ENCODE results near the gene FGF10. TPM values are rescaled to one million over a fixed set of nuclear protein-coding genes. Genes with fewer than 3 reads are reported as not detected.

The FGF10 gene
- polyA plus RNA-seq, 3 donors, result not detected

GRCh38 chr5:44257221-44257620, 132.0 kb downstream of the FGF10 start:
- H3K27ac Mint-ChIP-seq, result no peak overlapping the region
- DNase-seq, result no peak
- H3K4me2 ChIP-seq (replicated peaks; ENCODE audit: extremely low read depth, low read length, poor library complexity, severe bottlenecking), result no peak overlapping the region
- no peak overlapping the region for H3K4me3 ChIP-seq (replicated peaks in 1 of 3; ENCODE audit: low read depth in 2 of 3, low read length in 3 of 3)
- H3K4me1 Mint-ChIP-seq, result no peaks in the 10 kb centered on the region
- H3K4me3 Mint-ChIP-seq, result no peak overlapping the region
- no peaks in the 10 kb centered on the region for H3K36me3 Mint-ChIP-seq
- no peak overlapping the region for H3K27ac ChIP-seq (ENCODE audit: low read depth in 1 of 2, low read length in 2 of 2)
- 100% methylated on average over 1 of the region's 3 CpGs for WGBS (ENCODE audit: insufficient coverage)
- no peaks in the 10 kb centered on the region for H4K20me1 ChIP-seq (ENCODE audit: insufficient read depth, low read length)
- no peaks in the 10 kb centered on the region for H3K27me3 Mint-ChIP-seq (ENCODE audit: low read depth in 3 of 3)
- no peak overlapping the region for H2AFZ ChIP-seq (ENCODE audit: insufficient read depth, low read depth, low read length, poor library complexity, severe bottlenecking)
- H3K4me1 ChIP-seq (ENCODE audit: control insufficient read depth in 1 of 2, insufficient read depth in 2 of 2, low read length in 2 of 2), result no peaks in the 10 kb centered on the region
- H3K27me3 ChIP-seq (ENCODE audit: control insufficient read depth in 2 of 2, insufficient read depth in 2 of 2, low read length in 2 of 2), result no peaks in the 10 kb centered on the region
- H3K9ac ChIP-seq (ENCODE audit: insufficient read depth, low read length, poor library complexity, severe bottlenecking), result no peak overlapping the region
- peaks cover 5 to 6% of the 10 kb centered on the region in 2 donors for H3K9me3 ChIP-seq (replicated peaks in 1 of 2; ENCODE audit: control insufficient read depth in 1 of 2, insufficient read depth in 1 of 2, low read length in 2 of 2)
- H3K9me3 Mint-ChIP-seq, result peaks cover 0 to 3% (median 0%) of the 10 kb centered on the region in 7 donors
- intact Hi-C loops (cut with micrococcal nuclease), result no loop called here
- H3K79me2 ChIP-seq (ENCODE audit: insufficient read depth, low read length), result no peaks in the 10 kb centered on the region
- no peaks in the 10 kb centered on the region for H3K36me3 ChIP-seq (replicated peaks in 1 of 2; ENCODE audit: control insufficient read depth in 1 of 2, insufficient read depth in 2 of 2, low read length in 2 of 2)
- TF ChIP-seq, protein P1, sequence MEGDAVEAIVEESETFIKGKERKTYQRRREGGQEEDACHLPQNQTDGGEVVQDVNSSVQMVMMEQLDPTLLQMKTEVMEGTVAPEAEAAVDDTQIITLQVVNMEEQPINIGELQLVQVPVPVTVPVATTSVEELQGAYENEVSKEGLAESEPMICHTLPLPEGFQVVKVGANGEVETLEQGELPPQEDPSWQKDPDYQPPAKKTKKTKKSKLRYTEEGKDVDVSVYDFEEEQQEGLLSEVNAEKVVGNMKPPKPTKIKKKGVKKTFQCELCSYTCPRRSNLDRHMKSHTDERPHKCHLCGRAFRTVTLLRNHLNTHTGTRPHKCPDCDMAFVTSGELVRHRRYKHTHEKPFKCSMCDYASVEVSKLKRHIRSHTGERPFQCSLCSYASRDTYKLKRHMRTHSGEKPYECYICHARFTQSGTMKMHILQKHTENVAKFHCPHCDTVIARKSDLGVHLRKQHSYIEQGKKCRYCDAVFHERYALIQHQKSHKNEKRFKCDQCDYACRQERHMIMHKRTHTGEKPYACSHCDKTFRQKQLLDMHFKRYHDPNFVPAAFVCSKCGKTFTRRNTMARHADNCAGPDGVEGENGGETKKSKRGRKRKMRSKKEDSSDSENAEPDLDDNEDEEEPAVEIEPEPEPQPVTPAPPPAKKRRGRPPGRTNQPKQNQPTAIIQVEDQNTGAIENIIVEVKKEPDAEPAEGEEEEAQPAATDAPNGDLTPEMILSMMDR (IDR thresholded peaks at IDR 0.05), result no peak
